C1 segment of cervical spinal cord (tissue), 14 donors: ENCODE data around the gene JAKMIP2.

Experiments used
- DNase-seq, 14 donors: peaks; one replicate each; lab custom pipeline; 2025; lab: John Stamatoyannopoulos, UW

JAKMIP2 gene

GRCh38 chr5:147789820-147790219 is 7.3 kb upstream of the JAKMIP2 start:
- no peak for DNase-seq

GRCh38 chr5:147788023-147788422 is 5.5 kb upstream of the JAKMIP2 start:
- no peak for DNase-seq

- no peak for DNase-seq
These were observed 3.6 kb upstream of the JAKMIP2 start for GRCh38 chr5:147786142-147786541.

- no peak for DNase-seq
These were observed 1.8 kb upstream of the JAKMIP2 start for GRCh38 chr5:147784146-147784987.

DNA sequence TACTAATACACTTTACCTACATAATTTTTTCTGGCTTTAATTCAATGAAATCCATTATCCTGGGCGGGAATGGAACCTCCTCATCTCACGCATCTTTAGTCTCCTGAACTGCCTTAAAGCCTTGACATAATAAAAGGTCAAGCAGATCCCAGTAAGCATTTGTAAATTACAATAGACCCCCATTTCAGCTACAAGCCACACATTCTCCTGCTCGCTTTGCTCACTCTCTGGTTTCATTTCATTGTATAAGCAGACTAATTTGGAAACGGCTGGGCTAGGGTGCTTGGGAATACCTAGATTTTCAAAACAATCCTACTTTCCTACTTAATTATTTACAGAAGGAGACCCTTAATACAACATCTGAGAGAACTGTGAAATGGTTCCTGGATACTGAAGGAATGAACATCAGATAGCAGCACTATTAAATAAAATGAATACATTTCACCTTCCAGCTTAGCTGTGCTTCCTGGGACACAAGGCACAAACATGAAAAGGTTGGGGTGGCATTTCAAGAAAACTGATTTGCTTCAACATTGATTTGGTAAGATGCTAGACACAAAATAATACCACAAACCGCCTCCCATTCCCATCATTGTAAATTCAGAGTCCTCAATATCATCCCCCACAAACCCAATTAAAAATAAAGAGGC is 1.5 kb downstream of the JAKMIP2 start:
- DNase-seq, result peak in 1 of 14 donors; percentile 71

DNA sequence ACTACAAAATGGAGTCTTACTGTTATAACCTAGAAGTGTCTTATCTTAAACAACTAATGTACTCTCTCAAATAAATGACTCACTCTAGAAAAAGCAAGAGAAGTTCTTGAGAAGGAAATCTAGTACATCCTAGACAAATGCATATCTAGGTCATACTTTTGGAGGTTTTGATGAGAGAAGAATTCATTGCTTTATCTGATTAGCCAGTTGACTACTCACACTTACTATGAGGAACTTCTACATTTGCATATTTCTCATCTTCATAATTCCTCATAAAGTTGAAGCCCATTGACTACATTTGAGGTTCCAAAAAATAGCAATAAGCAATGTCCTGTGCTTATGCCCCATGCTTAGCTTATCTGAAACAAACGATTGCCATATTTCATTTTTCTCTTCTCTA is 2.8 kb downstream of the JAKMIP2 start:
- peak in 1 of 14 donors; percentile 37 for DNase-seq

- no peak for DNase-seq
These were observed 5.5 kb downstream of the JAKMIP2 start for GRCh38 chr5:147776989-147777388.

DNA sequence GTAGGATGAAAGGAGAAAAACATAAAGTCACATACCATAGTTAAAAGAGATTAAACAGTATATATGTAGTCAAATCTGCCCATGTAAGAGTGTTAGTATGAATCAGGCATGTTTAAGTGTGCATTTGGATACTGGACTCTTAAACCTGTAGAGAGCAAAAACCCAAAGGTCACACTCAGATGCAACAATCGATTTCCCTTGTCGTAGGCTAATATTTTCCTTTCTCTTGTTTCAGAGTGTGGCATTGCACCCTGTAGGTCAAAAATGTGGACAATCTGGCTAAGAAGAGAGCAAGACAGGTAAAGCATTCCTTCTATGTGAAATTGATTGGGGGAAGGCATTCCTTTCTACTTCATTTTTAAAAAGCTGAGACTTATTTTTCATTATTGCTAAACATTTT is 8.9 kb downstream of the JAKMIP2 start:
- no peak for DNase-seq

DNA sequence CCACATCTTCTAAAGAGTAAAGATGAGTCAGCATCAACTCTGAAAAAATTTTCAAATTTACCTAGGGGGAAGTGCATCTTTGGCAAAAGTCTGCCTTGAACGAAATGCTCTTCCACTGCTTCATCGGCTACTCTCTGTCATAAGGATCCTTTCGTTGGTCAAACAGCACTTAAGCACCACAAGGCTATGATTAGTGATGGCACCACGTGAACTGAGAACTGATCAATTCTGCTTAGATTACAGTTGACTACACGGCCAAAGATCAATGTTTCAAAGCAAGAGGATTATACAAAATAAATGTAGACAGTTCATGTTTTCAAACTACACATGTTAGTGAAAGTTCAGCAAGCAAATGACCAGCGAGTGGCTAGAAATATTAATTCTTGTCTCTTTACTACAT is 9.4 kb downstream of the JAKMIP2 start:
- no peak for DNase-seq

GRCh38 chr5:147767048-147767447 is 15.5 kb downstream of the JAKMIP2 start:
- no peak for DNase-seq

- no peak for DNase-seq
These were observed 18.6 kb downstream of the JAKMIP2 start for GRCh38 chr5:147763791-147764525.

GRCh38 chr5:147760086-147760875 is 22.2 kb downstream of the JAKMIP2 start:
- no peak for DNase-seq

- no peak for DNase-seq
These were observed 23.1 kb downstream of the JAKMIP2 start for GRCh38 chr5:147759441-147759840.

- peak in 1 of 14 donors; percentile 93 for DNase-seq
These were observed 26.0 kb downstream of the JAKMIP2 start for GRCh38 chr5:147756566-147756965.

DNA sequence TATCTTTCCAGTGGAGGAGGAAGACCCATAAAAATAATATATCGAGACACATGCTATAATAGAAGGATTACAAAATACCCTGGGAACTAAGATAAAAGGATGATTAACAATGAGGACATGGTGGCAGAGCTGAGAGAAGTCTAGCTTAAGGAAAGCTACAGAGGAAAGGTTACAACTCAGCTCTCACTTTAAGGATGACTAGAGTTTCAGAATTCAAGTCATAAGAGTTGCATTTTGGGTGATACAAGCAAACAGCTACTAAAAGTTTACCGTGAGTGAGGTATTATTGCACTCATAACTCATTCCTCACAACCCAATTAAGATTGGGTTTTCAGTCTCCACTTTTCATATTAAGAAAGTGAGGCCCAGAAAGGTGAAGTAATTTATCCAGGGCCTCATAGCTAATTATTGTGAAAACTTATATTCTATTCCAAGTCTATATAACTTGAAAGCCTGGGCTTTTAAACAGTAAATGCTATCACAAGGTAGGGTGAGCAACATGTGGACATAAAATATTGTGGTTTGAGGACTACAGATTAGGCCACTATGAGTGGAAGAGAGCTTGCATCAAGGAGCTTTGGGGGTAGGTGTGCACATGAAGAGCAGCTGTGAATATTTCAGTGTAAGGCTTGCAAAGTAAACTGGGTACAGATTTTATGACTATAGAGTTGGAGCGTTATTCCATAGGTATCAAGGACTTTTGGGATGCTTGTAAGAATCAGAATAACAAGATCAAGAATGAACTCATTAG is 28.0 kb downstream of the JAKMIP2 start:
- no peak for DNase-seq

DNA sequence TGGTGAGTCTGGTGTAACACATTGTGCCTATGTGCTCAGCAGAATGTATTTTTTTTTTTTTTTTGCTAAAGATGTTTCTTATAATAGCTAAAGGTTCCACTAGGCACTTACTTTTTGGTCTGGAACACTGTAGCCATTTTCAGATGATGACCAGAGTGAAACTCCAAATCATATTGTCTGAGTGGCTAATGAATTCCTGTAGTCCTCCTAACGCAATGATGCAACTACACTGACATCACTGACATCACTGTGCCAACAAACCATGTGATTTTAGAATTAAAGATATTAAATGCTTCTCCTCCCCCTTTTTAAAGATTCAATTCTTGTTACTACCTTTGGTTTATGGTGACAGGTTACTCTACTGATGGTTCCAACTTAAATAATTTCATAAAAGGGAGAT is 28.8 kb downstream of the JAKMIP2 start:
- no peak for DNase-seq

DNA sequence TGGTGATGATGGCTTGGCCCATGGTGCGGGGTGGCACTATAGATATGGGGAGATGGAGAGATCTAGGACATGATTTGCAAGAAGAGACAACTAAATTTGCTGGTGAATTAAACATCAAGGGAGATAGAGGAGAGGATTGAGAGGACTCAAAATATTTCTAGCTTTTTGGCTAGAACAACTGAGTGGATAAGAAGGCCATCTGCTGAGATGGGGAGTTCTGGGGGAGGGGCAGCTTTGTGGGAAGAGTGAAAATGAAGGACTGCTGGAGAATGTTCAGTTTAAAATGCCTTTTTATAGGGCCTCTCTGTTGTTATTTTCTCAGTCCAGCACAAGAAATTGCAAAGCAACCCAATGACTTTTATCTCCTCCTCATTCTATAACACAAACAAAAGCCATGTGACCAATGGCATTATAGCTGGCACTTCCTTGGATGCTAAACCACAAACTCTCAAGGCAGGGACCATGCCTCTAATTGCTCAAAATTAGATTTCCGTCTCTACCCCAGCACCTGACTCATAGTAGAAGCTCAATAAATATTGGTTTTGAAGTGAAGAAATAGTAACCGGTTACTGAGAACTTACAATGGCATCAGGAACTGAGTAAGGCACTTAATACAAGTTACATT is 29.8 kb downstream of the JAKMIP2 start:
- DNase-seq, result peak in 1 of 14 donors; percentile 87

- DNase-seq, result no peak
These were observed 30.5 kb downstream of the JAKMIP2 start for GRCh38 chr5:147752033-147752432.

DNA sequence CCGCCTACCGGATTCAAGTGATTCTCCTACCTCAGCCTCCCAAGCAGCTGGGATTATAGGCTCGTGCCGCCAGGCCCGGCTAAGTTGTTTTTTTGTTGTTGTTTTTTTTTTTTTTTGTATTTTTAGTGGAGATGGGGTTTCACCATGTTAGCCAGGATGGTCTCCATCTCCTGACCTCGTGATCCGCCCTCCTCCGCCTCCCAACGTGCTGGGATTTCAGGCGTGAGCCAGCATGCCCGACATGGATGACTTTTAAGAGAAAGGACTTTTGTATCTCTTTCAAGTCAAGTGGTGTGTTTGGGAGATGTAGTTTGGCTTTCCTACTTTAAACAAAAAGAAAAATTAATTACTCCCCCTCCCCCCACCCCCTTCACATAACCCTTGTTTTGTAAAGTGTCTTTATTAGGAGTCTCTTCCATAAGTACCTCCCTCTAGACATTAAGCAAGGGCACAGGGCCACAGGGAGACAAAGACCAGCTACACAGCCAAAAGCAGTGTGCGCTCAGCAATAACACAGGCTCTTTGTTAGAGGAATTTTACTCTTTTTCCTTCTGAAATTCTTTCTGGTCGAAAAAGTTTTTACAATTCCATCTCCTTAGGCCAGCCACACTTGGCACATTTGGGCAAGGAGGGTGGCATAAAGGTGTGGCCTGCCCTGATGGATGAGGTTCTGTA is 31.2 kb downstream of the JAKMIP2 start:
- peak in 5 of 14 donors; percentile 3 to 27 (median 21) for DNase-seq

- DNase-seq, result no peak
These were observed 32.5 kb downstream of the JAKMIP2 start for GRCh38 chr5:147750065-147750464.
